ENCODE measurements around the gene WDHD1.
"Not testable (repeated sequence)": the region's sequence is repeated elsewhere in the genome, so short reads cannot be mapped to it uniquely, and the experiment has no call there.

Gene WDHD1

GRCh38 chr14:54953609-54954008 is 73.3 kb downstream of the WDHD1 start:
- DNase-seq (ENCODE audit: low spot score): not testable (repeated sequence)

- DNase-seq (ENCODE audit: low spot score): not testable (repeated sequence)
Measured at GRCh38 chr14:54952803-54953202, 74.1 kb downstream of the WDHD1 start.

- DNase-seq (ENCODE audit: low spot score): no peak
Measured at GRCh38 chr14:54947230-54947629, 79.7 kb downstream of the WDHD1 start.

- DNase-seq (ENCODE audit: low spot score): no peak
Measured at GRCh38 chr14:54946500-54946899, 80.4 kb downstream of the WDHD1 start.

- DNase-seq (ENCODE audit: low spot score): no peak
Measured at GRCh38 chr14:54944737-54945391, 82.0 kb downstream of the WDHD1 start.

GRCh38 chr14:54942913-54943312 is 84.0 kb downstream of the WDHD1 start:
- no peak for DNase-seq (ENCODE audit: low spot score)

GRCh38 chr14:54936816-54937215 is 90.1 kb downstream of the WDHD1 start:
- DNase-seq (ENCODE audit: low spot score): no peak

GRCh38 chr14:54935958-54936357 is 90.9 kb downstream of the WDHD1 start:
- DNase-seq (ENCODE audit: low spot score): no peak

GRCh38 chr14:54935100-54935499 is 91.8 kb downstream of the WDHD1 start:
- no peak for DNase-seq (ENCODE audit: low spot score)

GRCh38 chr14:54933006-54933405 is 93.9 kb downstream of the WDHD1 start:
- no peak for DNase-seq (ENCODE audit: low spot score)

- DNase-seq (ENCODE audit: low spot score): no peak
Measured at GRCh38 chr14:54931598-54932340, 95.1 kb downstream of the WDHD1 start.

GRCh38 chr14:54931101-54931500 is 95.8 kb downstream of the WDHD1 start:
- no peak for DNase-seq (ENCODE audit: low spot score)

- DNase-seq (ENCODE audit: low spot score): no peak
Measured at GRCh38 chr14:54929556-54929955, 97.3 kb downstream of the WDHD1 start.

- no peak for DNase-seq (ENCODE audit: low spot score)
Measured at GRCh38 chr14:54928216-54928615, 98.7 kb downstream of the WDHD1 start.

GRCh38 chr14:54927551-54927950 is 99.3 kb downstream of the WDHD1 start:
- DNase-seq (ENCODE audit: low spot score): no peak

- not testable (repeated sequence) for DNase-seq (ENCODE audit: low spot score)
Measured at GRCh38 chr14:54926570-54926969, 100.3 kb downstream of the WDHD1 start.

GRCh38 chr14:54922598-54922997 is 104.3 kb downstream of the WDHD1 start:
- no peak for DNase-seq (ENCODE audit: low spot score)

GRCh38 chr14:54920052-54920451 is 106.8 kb downstream of the WDHD1 start:
- no peak for DNase-seq (ENCODE audit: low spot score)

GRCh38 chr14:54919330-54919729 is 107.6 kb downstream of the WDHD1 start:
- DNase-seq (ENCODE audit: low spot score): no peak

- DNase-seq (ENCODE audit: low spot score): no peak
Measured at GRCh38 chr14:54918427-54918826, 108.5 kb downstream of the WDHD1 start.

- DNase-seq (ENCODE audit: low spot score): no peak
Measured at GRCh38 chr14:54916101-54916500, 110.8 kb downstream of the WDHD1 start.

- DNase-seq (ENCODE audit: low spot score): no peak
Measured at GRCh38 chr14:54909817-54910558, 116.9 kb downstream of the WDHD1 start.

- not testable (repeated sequence) for DNase-seq (ENCODE audit: low spot score)
Measured at GRCh38 chr14:54908973-54909372, 117.9 kb downstream of the WDHD1 start.

Data from LoVo (cell line).